ENCODE data around the gene SMC1B. TPM values are rescaled to one million over a fixed set of nuclear protein-coding genes. Genes with fewer than 3 reads are reported as not detected.

Gene SMC1B
- total RNA-seq, 1 experiment from 2014 or later, result not detected

DNA sequence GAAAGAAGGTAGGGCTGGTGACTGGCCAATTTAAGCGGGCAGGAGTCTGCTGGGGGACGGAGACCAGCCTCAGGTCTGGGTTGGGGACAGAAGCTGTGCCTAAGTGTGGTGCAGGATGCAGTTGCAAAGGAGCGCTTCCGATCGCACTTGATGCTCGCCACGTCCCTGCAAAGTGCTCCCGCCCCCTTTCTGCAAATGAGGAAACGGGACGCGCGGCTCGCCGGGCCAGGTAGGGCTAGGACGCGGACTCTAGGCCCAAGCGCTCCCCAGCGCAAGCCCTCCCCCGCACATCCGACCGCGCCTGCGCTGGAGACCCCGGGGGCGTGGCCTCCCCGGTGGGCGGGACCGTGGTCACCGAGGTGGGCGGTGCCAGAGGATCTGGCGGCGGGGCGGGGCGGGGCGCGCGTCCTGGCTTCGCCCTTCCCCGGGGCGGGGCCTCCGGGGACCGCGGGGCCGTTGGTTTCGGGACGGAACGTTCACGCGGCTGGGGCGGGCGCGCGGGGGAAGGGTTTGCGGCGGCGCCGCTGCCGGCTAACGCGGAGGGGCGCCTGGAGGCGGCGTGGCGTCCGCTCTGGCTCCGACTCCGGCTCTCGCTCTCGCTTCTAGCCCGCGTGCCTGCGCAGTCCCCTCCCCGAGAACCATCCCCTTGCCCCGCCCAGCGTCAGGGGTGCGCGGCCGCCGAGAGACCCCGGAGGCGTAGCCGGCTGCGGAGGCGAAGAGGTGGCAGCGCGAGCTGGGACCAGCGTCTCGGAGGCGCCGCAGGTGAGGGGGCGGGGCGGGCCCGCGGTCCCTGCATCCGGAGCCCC lies 103.8 kb downstream of the SMC1B start, which contains the start of gene FAM118A:
Gene FAM118A (plus strand): TSS at position 513 of the 806 bp plus-strand sequence. CDS start 12,446 bp downstream, outside the sequence.
- BruUV-seq (replicated peaks), result no TSS peak
- H3K4me3 ChIP-seq (ENCODE audit: low read depth, low read length, poor library complexity, severe bottlenecking), result peak within 1 kb of the TSS; percentile 99
- peaks cover 16% of the 10 kb centered on the region for H3K4me1 ChIP-seq (ENCODE audit: insufficient read depth, low read length, poor library complexity, severe bottlenecking)
- peak within 1 kb of the TSS; percentile 89 for H3K27ac ChIP-seq (ENCODE audit: low read depth, low read length, poor library complexity, severe bottlenecking)
- no peaks in the 10 kb centered on the region for H3K36me3 ChIP-seq (ENCODE audit: insufficient read depth, low read length, poor library complexity, severe bottlenecking)
- DNase-seq (ENCODE audit: low spot score), result peak; percentile 93
- no peaks in the 10 kb centered on the region for H3K27me3 ChIP-seq (replicated peaks; ENCODE audit: insufficient read depth, low read depth, low read length, poor library complexity)
- TF ChIP-seq EZH2 (IDR thresholded peaks at IDR 0.05; ENCODE audit: borderline replicate concordance, low read depth, low read length, poor library complexity, severe bottlenecking), result no peak
- TF ChIP-seq, protein P1, sequence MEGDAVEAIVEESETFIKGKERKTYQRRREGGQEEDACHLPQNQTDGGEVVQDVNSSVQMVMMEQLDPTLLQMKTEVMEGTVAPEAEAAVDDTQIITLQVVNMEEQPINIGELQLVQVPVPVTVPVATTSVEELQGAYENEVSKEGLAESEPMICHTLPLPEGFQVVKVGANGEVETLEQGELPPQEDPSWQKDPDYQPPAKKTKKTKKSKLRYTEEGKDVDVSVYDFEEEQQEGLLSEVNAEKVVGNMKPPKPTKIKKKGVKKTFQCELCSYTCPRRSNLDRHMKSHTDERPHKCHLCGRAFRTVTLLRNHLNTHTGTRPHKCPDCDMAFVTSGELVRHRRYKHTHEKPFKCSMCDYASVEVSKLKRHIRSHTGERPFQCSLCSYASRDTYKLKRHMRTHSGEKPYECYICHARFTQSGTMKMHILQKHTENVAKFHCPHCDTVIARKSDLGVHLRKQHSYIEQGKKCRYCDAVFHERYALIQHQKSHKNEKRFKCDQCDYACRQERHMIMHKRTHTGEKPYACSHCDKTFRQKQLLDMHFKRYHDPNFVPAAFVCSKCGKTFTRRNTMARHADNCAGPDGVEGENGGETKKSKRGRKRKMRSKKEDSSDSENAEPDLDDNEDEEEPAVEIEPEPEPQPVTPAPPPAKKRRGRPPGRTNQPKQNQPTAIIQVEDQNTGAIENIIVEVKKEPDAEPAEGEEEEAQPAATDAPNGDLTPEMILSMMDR (conservative IDR thresholded peaks at IDR 0.05; ENCODE audit: low read depth, low read length), result no peak
- intact Hi-C loops (cut with micrococcal nuclease; ENCODE audit: unreplicated experiment), result no loop called here
- CTCF ChIA-PET, result no interaction called here
- POLR2A ChIA-PET (ENCODE audit: low non-redundant PET), result no interaction called here
- no peaks in the 10 kb centered on the region for H3K9me3 ChIP-seq (ENCODE audit: low read depth, low read length, poor library complexity, severe bottlenecking)

GRCh38 chr22:45308957-45309421 lies 104.4 kb downstream of the SMC1B start:
- ChIA-PET CTCF (no interaction called here), POLR2A (ENCODE audit: low non-redundant PET) (no interaction called here)
- no peaks in the 10 kb centered on the region for H3K36me3 ChIP-seq (ENCODE audit: insufficient read depth, low read length, poor library complexity, severe bottlenecking)
- peak overlapping the region; percentile 89 for H3K27ac ChIP-seq (ENCODE audit: low read depth, low read length, poor library complexity, severe bottlenecking)
- no peaks in the 10 kb centered on the region for H3K9me3 ChIP-seq (ENCODE audit: low read depth, low read length, poor library complexity, severe bottlenecking)
- H3K4me3 ChIP-seq (ENCODE audit: low read depth, low read length, poor library complexity, severe bottlenecking), result peak overlapping the region; percentile 99
- no peaks in the 10 kb centered on the region for H3K27me3 ChIP-seq (replicated peaks; ENCODE audit: insufficient read depth, low read depth, low read length, poor library complexity)
- TF ChIP-seq, protein P1 (conservative IDR thresholded peaks at IDR 0.05; ENCODE audit: low read depth, low read length), result no peak
- no peak for TF ChIP-seq EZH2 (IDR thresholded peaks at IDR 0.05; ENCODE audit: borderline replicate concordance, low read depth, low read length, poor library complexity, severe bottlenecking)
- BruUV-seq (replicated peaks), result TSS peak; percentile 64
- intact Hi-C loops (cut with micrococcal nuclease; ENCODE audit: unreplicated experiment), result no loop called here
- DNase-seq (ENCODE audit: low spot score), result no peak
- H3K4me1 ChIP-seq (ENCODE audit: insufficient read depth, low read length, poor library complexity, severe bottlenecking), result peaks cover 16% of the 10 kb centered on the region

DNA sequence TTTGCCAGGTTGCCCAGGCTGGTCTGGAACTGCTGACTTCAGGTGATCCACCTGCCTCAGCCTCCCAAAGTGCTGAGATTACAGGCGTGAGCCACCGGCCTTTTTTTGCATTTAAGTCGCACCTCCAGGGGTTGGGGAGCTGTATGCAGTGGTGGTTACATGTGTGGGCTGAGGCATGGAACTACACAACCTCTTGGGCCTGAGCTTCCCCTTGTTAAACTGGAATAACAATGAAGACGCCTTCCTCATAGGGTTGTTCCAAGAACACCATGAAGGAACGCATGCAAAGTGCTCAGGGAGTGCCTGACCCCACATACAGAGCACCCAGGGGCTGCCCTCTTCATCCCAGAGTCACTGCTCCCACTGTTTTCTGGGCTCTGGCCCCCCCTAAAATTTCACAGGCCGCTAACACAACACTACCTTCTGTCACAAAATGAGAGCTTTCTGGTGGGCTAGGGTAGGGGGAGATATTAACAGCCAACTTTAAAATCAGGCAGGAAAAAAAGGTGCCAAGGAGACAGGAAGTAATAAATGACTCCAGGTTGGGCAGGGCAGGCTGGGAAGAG lies 104.9 kb downstream of the SMC1B start:
- TF ChIP-seq, protein P1 (conservative IDR thresholded peaks at IDR 0.05; ENCODE audit: low read depth, low read length), result no peak
- TF ChIP-seq EZH2 (IDR thresholded peaks at IDR 0.05; ENCODE audit: borderline replicate concordance, low read depth, low read length, poor library complexity, severe bottlenecking), result no peak
- Histone ChIP-seq H3K36me3 (ENCODE audit: insufficient read depth, low read length, poor library complexity, severe bottlenecking) (no peaks in the 10 kb centered on the region), H3K27me3 (replicated peaks; ENCODE audit: insufficient read depth, low read depth, low read length, poor library complexity) (no peaks in the 10 kb centered on the region), H3K27ac (ENCODE audit: low read depth, low read length, poor library complexity, severe bottlenecking) (no peak overlapping the region), H3K9me3 (ENCODE audit: low read depth, low read length, poor library complexity, severe bottlenecking) (no peaks in the 10 kb centered on the region), H3K4me1 (ENCODE audit: insufficient read depth, low read length, poor library complexity, severe bottlenecking) (peaks cover 16% of the 10 kb centered on the region), H3K4me3 (ENCODE audit: low read depth, low read length, poor library complexity, severe bottlenecking) (no peak overlapping the region)
- intact Hi-C loops (cut with micrococcal nuclease; ENCODE audit: unreplicated experiment), result no loop called here
- no TSS peak for BruUV-seq (replicated peaks)
- POLR2A ChIA-PET (ENCODE audit: low non-redundant PET), result no interaction called here
- CTCF ChIA-PET, result no interaction called here
- no peak for DNase-seq (ENCODE audit: low spot score)
